GM20431 (cell line): ENCODE data around the gene DLGAP4.
"Not testable (repeated sequence)": the region's sequence is repeated elsewhere in the genome, so short reads cannot be mapped to it uniquely, and the experiment has no call there.

Source experiments
- in situ Hi-C: fragments of 300-500 bp; cut with MseI, MboI; formaldehyde crosslinking; loops from one replicate; pipeline ENCODE4 v1.15.0; 2020; ENCODE audit warnings: low sequenced_read_pairs; ENCODE audit not compliant: unreplicated experiment

Gene DLGAP4

GRCh38 chr20:36519944-36520343, 213.8 kb downstream of the DLGAP4 start:
- in situ Hi-C loops, result no loop called here

GRCh38 chr20:36521526-36521925, 215.4 kb downstream of the DLGAP4 start:
- in situ Hi-C loops, result no loop called here

- in situ Hi-C loops, result not testable (repeated sequence)
These were observed 216.3 kb downstream of the DLGAP4 start for GRCh38 chr20:36522412-36522811.

GRCh38 chr20:36523341-36523740, 217.2 kb downstream of the DLGAP4 start:
- in situ Hi-C loops, result no loop called here

GRCh38 chr20:36525620-36526365, 219.7 kb downstream of the DLGAP4 start:
- in situ Hi-C loops, result no loop called here

GRCh38 chr20:36526521-36527011, 220.4 kb downstream of the DLGAP4 start:
- in situ Hi-C loops, result no loop called here

- in situ Hi-C loops, result no loop called here
These were observed 221.4 kb downstream of the DLGAP4 start for GRCh38 chr20:36527331-36528125.

GRCh38 chr20:36528176-36528874, 222.2 kb downstream of the DLGAP4 start:
- in situ Hi-C loops, result no loop called here

GRCh38 chr20:36528875-36529417, 222.8 kb downstream of the DLGAP4 start:
- in situ Hi-C loops, result no loop called here

GRCh38 chr20:36532388-36532787, 226.2 kb downstream of the DLGAP4 start:
- in situ Hi-C loops, result no loop called here

GRCh38 chr20:36532822-36533221, 226.7 kb downstream of the DLGAP4 start:
- in situ Hi-C loops, result no loop called here

- in situ Hi-C loops, result no loop called here
These were observed 232.0 kb downstream of the DLGAP4 start for GRCh38 chr20:36538026-36538722.

GRCh38 chr20:36540551-36541211, 234.5 kb downstream of the DLGAP4 start:
- in situ Hi-C loops, result no loop called here

GRCh38 chr20:36541227-36541767, 235.2 kb downstream of the DLGAP4 start, which contains the start of gene MYL9:
Gene MYL9, plus strand, starts transcription at chr20:36541519. Its CDS starts 3,366 bp downstream, at chr20:36544885.
- in situ Hi-C loops, result no loop called here

GRCh38 chr20:36541768-36542488, 235.8 kb downstream of the DLGAP4 start:
- in situ Hi-C loops, result no loop called here

GRCh38 chr20:36542516-36543183, 236.5 kb downstream of the DLGAP4 start:
- in situ Hi-C loops, result no loop called here

- in situ Hi-C loops, result no loop called here
These were observed 237.3 kb downstream of the DLGAP4 start for GRCh38 chr20:36543184-36544133.
